ENCODE data around the gene TCF15.

- TF ChIP-seq, protein P1, sequence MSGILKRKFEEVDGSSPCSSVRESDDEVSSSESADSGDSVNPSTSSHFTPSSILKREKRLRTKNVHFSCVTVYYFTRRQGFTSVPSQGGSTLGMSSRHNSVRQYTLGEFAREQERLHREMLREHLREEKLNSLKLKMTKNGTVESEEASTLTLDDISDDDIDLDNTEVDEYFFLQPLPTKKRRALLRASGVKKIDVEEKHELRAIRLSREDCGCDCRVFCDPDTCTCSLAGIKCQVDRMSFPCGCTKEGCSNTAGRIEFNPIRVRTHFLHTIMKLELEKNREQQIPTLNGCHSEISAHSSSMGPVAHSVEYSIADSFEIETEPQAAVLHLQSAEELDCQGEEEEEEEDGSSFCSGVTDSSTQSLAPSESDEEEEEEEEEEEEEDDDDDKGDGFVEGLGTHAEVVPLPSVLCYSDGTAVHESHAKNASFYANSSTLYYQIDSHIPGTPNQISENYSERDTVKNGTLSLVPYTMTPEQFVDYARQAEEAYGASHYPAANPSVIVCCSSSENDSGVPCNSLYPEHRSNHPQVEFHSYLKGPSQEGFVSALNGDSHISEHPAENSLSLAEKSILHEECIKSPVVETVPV (CRISPR knock-in tag; IDR thresholded peaks at IDR 0.05), result no peak
- TF ChIP-seq TOX (CRISPR knock-in tag; IDR thresholded peaks at IDR 0.05; ENCODE audit: borderline replicate concordance), result no peak
- no peak for TF ChIP-seq CSDC2 (CRISPR knock-in tag; IDR thresholded peaks at IDR 0.05)
Measured at GRCh38 chr20:591941-592340, 18.2 kb downstream of the TCF15 start.

Data from SK-N-SH treated with all-trans-retinoic acid at 6 μM for 48 hours (cell line).